Trophoblast cell (in vitro differentiated cells and primary cell): ENCODE data around the gene CLIC4.
A peak's percentile ranks its signal among the peaks of the same experiment; 100 is the strongest.

Experiments used
- DNase-seq, 2 donors: peaks; one replicate each; pipeline ENCODE4 v3.0.0-alpha.2; 2016
- H2AFZ ChIP-seq: 2 replicates; pipeline ENCODE4 v1.6.1; 2013; ENCODE audit warnings: low read length, moderate library complexity, mild to moderate bottlenecking; ENCODE audit not compliant: insufficient read depth, poor library complexity
- H2AK5ac ChIP-seq: 2 replicates; pipeline ENCODE4 v1.6.1; 2013; ENCODE audit warnings: mild to moderate bottlenecking, low read length
- H2BK120ac ChIP-seq: 2 replicates; pipeline ENCODE4 v1.6.1; 2013; ENCODE audit warnings: low read length, mild to moderate bottlenecking, moderate library complexity; ENCODE audit not compliant: insufficient read depth, poor library complexity
- H2BK12ac ChIP-seq: 2 replicates; pipeline ENCODE4 v1.6.1; 2013; ENCODE audit warnings: mild to moderate bottlenecking, low read length, moderate library complexity
- H2BK5ac ChIP-seq: 2 replicates; pipeline ENCODE4 v1.6.1; 2013; ENCODE audit warnings: low read length, low read depth, moderate library complexity, mild to moderate bottlenecking; ENCODE audit not compliant: poor library complexity
- H3K14ac ChIP-seq: 2 replicates; pipeline ENCODE4 v1.6.1; 2013; ENCODE audit warnings: mild to moderate bottlenecking, low read length
- H3K18ac ChIP-seq: 2 replicates; pipeline ENCODE4 v1.6.1; 2013; ENCODE audit warnings: mild to moderate bottlenecking, low read length
- H3K23ac ChIP-seq: 2 replicates; pipeline ENCODE4 v1.6.1; 2013; ENCODE audit warnings: low read length
- H3K27ac ChIP-seq: 2 replicates; pipeline ENCODE4 v1.5.1; 2013; ENCODE audit warnings: low read depth, mild to moderate bottlenecking, inconsistent platforms, low read length, moderate library complexity
- H3K27me3 ChIP-seq: 2 replicates; pipeline ENCODE4 v1.6.1; 2013; ENCODE audit warnings: inconsistent platforms, mild to moderate bottlenecking, low read length, moderate library complexity; ENCODE audit not compliant: insufficient read depth
- H3K36me3 ChIP-seq, 2 experiments: 1 replicate in 1 of 2; 2 replicates in 1 of 2; pipeline ENCODE4 v1.6.1; 2013; ENCODE audit warnings: low read length in 2 of 2, mild to moderate bottlenecking in 2 of 2, moderate library complexity in 1 of 2; ENCODE audit not compliant: insufficient read depth in 2 of 2, control insufficient read depth in 1 of 2
- H3K4ac ChIP-seq: 2 replicates; pipeline ENCODE4 v1.6.1; 2013; ENCODE audit warnings: low read depth, mild to moderate bottlenecking, low read length, moderate library complexity
- H3K4me1 ChIP-seq, 2 experiments: 1 replicate in 1 of 2; 2 replicates in 1 of 2; pipeline ENCODE4 v1.6.1; 2013; ENCODE audit warnings: low read length in 2 of 2, mild to moderate bottlenecking in 2 of 2, moderate library complexity in 1 of 2; ENCODE audit not compliant: insufficient read depth in 2 of 2, control insufficient read depth in 1 of 2
- H3K4me2 ChIP-seq: 2 replicates; pipeline ENCODE4 v1.6.1; 2013; ENCODE audit warnings: inconsistent platforms, mild to moderate bottlenecking, low read length, moderate library complexity
- H3K4me3 ChIP-seq: 2 replicates; pipeline ENCODE4 v1.5.1; 2013; ENCODE audit warnings: mild to moderate bottlenecking, low read depth, low read length, inconsistent platforms
- H3K79me1 ChIP-seq: one replicate; pipeline ENCODE4 v1.6.1; 2013; ENCODE audit warnings: low read length
- H3K79me2 ChIP-seq: 2 replicates; pipeline ENCODE4 v1.6.1; 2013; ENCODE audit warnings: low read length, mild to moderate bottlenecking; ENCODE audit not compliant: control insufficient read depth, insufficient read depth, poor library complexity
- H3K9ac ChIP-seq: 2 replicates; pipeline ENCODE4 v1.6.1; 2013; ENCODE audit warnings: mild to moderate bottlenecking, low read length
- H3K9me3 ChIP-seq: 2 replicates; pipeline ENCODE4 v1.6.1; 2013; ENCODE audit warnings: low read depth, mild to moderate bottlenecking, control low read depth, inconsistent platforms, low read length; ENCODE audit not compliant: insufficient read depth
- H4K12ac ChIP-seq: 2 replicates; pipeline ENCODE4 v1.6.1; 2013; ENCODE audit warnings: low read depth, mild to moderate bottlenecking, low read length, moderate library complexity
- H4K8ac ChIP-seq: 2 replicates; pipeline ENCODE4 v1.6.1; 2013; ENCODE audit warnings: low read depth, mild to moderate bottlenecking, low read length, moderate library complexity
- H4K91ac ChIP-seq: one replicate; pipeline ENCODE4 v1.6.1; 2013; ENCODE audit warnings: low read depth, mild to moderate bottlenecking, low read length, moderate library complexity
- WGBS: extraction: QIAGEN DNeasy Blood & Tissue Kit; methylation state at CpG from one replicate; pipeline ENCODE4 v1.1.7; 2013; ENCODE audit warnings: missing lambda C conversion rate; ENCODE audit not compliant: insufficient read length, insufficient coverage; ENCODE audit errors: extremely low coverage; 5-methylcytosine and 5-hydroxymethylcytosine counted together

Gene CLIC4

DNA sequence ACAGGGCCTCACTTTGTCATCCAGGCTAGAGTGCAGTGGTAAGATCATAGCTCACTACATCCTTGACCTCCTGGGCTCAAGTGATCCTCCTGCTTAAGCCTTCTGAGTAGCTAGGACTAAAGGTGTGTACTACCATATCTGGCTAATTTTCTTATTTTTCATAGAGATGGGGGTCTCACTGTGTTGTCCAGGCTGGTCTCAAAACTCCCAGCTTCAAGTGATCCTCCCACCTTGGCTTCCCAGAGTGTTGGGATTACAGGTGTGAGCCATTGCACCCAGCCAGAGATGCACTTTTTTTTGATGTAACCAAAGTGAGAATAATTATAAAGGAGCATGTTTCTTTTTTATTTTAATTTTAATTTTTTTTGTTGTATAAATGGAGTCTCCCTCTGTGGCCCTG is 28.4 kb downstream of the CLIC4 start:
- Histone ChIP-seq H3K79me2 (peaks cover 11% of the 10 kb centered on the region), H3K27me3 (no peaks in the 10 kb centered on the region), H3K4me1 (peaks cover 3 to 5% of the 10 kb centered on the region in 2 experiments), H3K36me3 (peaks cover 2 to 6% of the 10 kb centered on the region in 2 experiments), H3K79me1 (peaks cover 1% of the 10 kb centered on the region), H2BK120ac (no peak overlapping the region), H2BK5ac (no peak overlapping the region), H4K8ac (no peak overlapping the region), H3K23ac (no peak overlapping the region), H3K4me3 (no peak overlapping the region), H3K27ac (no peak overlapping the region), H3K14ac (no peak overlapping the region), H3K18ac (no peak overlapping the region), H3K9ac (no peak overlapping the region), H3K4me2 (no peak overlapping the region), H3K9me3 (no peaks in the 10 kb centered on the region), H2BK12ac (no peak overlapping the region), H4K91ac (no peak overlapping the region), H3K4ac (no peak overlapping the region), H2AFZ (no peak overlapping the region), H2AK5ac (no peak overlapping the region), H4K12ac (no peak overlapping the region)
- no peak for DNase-seq

DNA sequence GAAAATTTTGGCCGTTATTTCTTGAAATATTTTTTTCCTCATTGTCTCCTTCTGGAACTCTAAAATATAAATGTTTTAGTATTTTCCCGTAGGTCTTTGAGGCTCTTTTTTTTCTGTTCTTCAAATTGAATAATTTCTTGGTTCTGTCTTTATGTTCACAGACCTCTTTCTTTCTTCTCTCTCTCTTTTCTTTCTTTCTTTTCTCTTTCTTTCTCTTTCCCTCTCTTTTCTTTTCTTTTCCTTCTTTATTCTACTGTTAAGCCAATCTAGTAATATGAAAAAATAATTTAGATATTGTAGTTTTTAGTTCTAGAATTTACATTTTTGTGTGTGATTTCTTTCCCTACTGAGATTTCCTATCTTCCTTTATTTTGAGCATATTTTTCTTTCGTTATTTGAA is 30.1 kb downstream of the CLIC4 start:
- peaks cover 3 to 5% of the 10 kb centered on the region in 2 experiments for H3K4me1 ChIP-seq
- H2BK5ac ChIP-seq: no peak overlapping the region
- H3K27ac ChIP-seq: no peak overlapping the region
- H4K91ac ChIP-seq: no peak overlapping the region
- H3K14ac ChIP-seq: no peak overlapping the region
- no peaks in the 10 kb centered on the region for H3K9me3 ChIP-seq
- peaks cover 11% of the 10 kb centered on the region for H3K79me2 ChIP-seq
- H3K4me3 ChIP-seq: no peak overlapping the region
- H2AK5ac ChIP-seq: no peak overlapping the region
- no peak overlapping the region for H4K8ac ChIP-seq
- no peaks in the 10 kb centered on the region for H3K79me1 ChIP-seq
- H4K12ac ChIP-seq: no peak overlapping the region
- H3K9ac ChIP-seq: no peak overlapping the region
- DNase-seq: no peak
- no CpG with 5 or more reads among the region's 3 CpGs for WGBS
- H3K18ac ChIP-seq: no peak overlapping the region
- no peak overlapping the region for H3K23ac ChIP-seq
- H3K4me2 ChIP-seq: no peak overlapping the region
- no peak overlapping the region for H2BK12ac ChIP-seq
- H2AFZ ChIP-seq: no peak overlapping the region
- H2BK120ac ChIP-seq: no peak overlapping the region
- H3K4ac ChIP-seq: no peak overlapping the region
- no peaks in the 10 kb centered on the region for H3K27me3 ChIP-seq
- H3K36me3 ChIP-seq: peaks cover 2 to 6% of the 10 kb centered on the region in 2 experiments

DNA sequence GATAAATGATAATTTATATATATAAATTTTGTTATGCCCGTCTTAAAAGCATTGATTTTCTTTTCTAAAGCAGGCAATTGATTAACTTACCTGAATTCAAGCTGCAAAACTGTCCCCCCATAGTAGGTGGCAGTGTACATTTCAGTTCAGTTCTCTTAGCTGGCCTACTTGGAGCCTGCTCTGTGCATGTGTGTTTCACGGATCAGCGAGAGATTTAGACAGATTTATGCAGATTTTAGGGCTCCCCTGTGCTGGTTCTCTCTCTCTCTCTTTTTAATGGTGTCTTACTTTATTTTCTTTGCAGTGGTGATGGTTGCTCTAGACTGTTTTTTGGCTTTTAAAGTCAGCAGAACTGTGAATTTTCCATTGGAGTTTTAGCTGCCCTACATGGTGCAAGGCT is 30.7 kb downstream of the CLIC4 start:
- H3K4me3 ChIP-seq: no peak overlapping the region
- peaks cover 3 to 5% of the 10 kb centered on the region in 2 experiments for H3K4me1 ChIP-seq
- no peak overlapping the region for H3K9ac ChIP-seq
- H2BK12ac ChIP-seq: no peak overlapping the region
- no peak overlapping the region for H2BK120ac ChIP-seq
- H3K9me3 ChIP-seq: no peaks in the 10 kb centered on the region
- H2BK5ac ChIP-seq: no peak overlapping the region
- H4K12ac ChIP-seq: no peak overlapping the region
- no peak overlapping the region for H4K8ac ChIP-seq
- H3K14ac ChIP-seq: no peak overlapping the region
- no peak overlapping the region for H3K4me2 ChIP-seq
- peaks cover 2 to 6% of the 10 kb centered on the region in 2 experiments for H3K36me3 ChIP-seq
- H3K79me2 ChIP-seq: peaks cover 13% of the 10 kb centered on the region
- H3K23ac ChIP-seq: no peak overlapping the region
- no peaks in the 10 kb centered on the region for H3K27me3 ChIP-seq
- H3K79me1 ChIP-seq: no peaks in the 10 kb centered on the region
- no peak overlapping the region for H2AK5ac ChIP-seq
- no peak overlapping the region for H3K27ac ChIP-seq
- no peak for DNase-seq
- H2AFZ ChIP-seq: no peak overlapping the region
- peak overlapping the region; percentile 79 for H3K4ac ChIP-seq
- no peak overlapping the region for H4K91ac ChIP-seq
- no CpG with 5 or more reads among the region's 3 CpGs for WGBS
- no peak overlapping the region for H3K18ac ChIP-seq

DNA sequence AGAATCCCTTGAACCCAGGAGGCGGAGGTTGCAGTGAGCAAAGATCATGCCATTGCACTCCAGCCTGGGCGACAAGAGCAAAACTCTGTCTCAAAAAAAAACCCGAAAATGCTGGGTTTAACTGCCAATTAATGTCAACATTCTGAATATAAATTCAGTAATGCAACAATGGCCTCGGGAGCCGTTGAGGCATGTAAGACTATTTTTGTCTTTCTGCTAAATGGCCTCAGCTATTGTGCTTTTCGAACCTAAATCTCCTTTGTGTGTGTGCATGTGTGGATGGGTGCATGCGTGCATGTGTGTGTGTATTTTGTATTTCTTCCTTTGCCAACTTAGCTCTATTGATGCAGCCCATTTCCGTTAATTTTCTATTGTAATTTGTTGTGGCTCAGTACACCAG is 31.6 kb downstream of the CLIC4 start:
- no peaks in the 10 kb centered on the region for H3K27me3 ChIP-seq
- no peak overlapping the region for H4K12ac ChIP-seq
- H3K4me2 ChIP-seq: no peak overlapping the region
- H3K79me2 ChIP-seq: peaks cover 13% of the 10 kb centered on the region
- no peak overlapping the region for H2AFZ ChIP-seq
- no CpG with 5 or more reads among the region's 8 CpGs for WGBS
- H2AK5ac ChIP-seq: no peak overlapping the region
- no peaks in the 10 kb centered on the region for H3K79me1 ChIP-seq
- H2BK5ac ChIP-seq: no peak overlapping the region
- H3K9me3 ChIP-seq: no peaks in the 10 kb centered on the region
- no peak overlapping the region for H2BK120ac ChIP-seq
- H4K91ac ChIP-seq: no peak overlapping the region
- no peak overlapping the region for H3K18ac ChIP-seq
- H3K14ac ChIP-seq: no peak overlapping the region
- H3K4me1 ChIP-seq: peaks cover 3 to 5% of the 10 kb centered on the region in 2 experiments
- H3K9ac ChIP-seq: no peak overlapping the region
- H3K23ac ChIP-seq: no peak overlapping the region
- DNase-seq: no peak
- H3K4ac ChIP-seq: peak overlapping the region; percentile 52
- H4K8ac ChIP-seq: no peak overlapping the region
- H3K4me3 ChIP-seq: no peak overlapping the region
- no peak overlapping the region for H3K27ac ChIP-seq
- no peak overlapping the region for H2BK12ac ChIP-seq
- peaks cover 2 to 6% of the 10 kb centered on the region in 2 experiments for H3K36me3 ChIP-seq
